Measurements from ENCODE around the gene PCK2. TPM values are rescaled to one million over a fixed set of nuclear protein-coding genes. Genes with fewer than 3 reads are reported as not detected.

The PCK2 gene
- total RNA-seq, 6 experiments from 2014 or later: 19.9 to 27.6 (median 24.0) TPM

- H3K27me3 Mint-ChIP-seq (ENCODE audit: insufficient read depth): peaks cover 3% of the 10 kb centered on the region
- H3K27ac Mint-ChIP-seq: no peak overlapping the region
- H3K9me3 Mint-ChIP-seq: no peaks in the 10 kb centered on the region
- no peak for TF ChIP-seq CTCF (IDR thresholded peaks at IDR 0.05)
- H3K4me1 Mint-ChIP-seq (ENCODE audit: low read depth): peaks cover 15% of the 10 kb centered on the region
- DNase-seq: no peak
- peaks cover 5% of the 10 kb centered on the region for H3K36me3 Mint-ChIP-seq (ENCODE audit: low read depth)
- H3K4me3 Mint-ChIP-seq: no peak overlapping the region
These were observed 38.1 kb downstream of the PCK2 start for GRCh38 chr14:24132061-24132685.

GRCh38 chr14:24132976-24133375 lies 38.9 kb downstream of the PCK2 start:
- DNase-seq: no peak
- Mint-ChIP-seq H3K27me3 (ENCODE audit: insufficient read depth) (peaks cover 3% of the 10 kb centered on the region), H3K36me3 (ENCODE audit: low read depth) (peaks cover 10% of the 10 kb centered on the region), H3K27ac (no peak overlapping the region), H3K4me1 (ENCODE audit: low read depth) (peaks cover 19% of the 10 kb centered on the region), H3K9me3 (no peaks in the 10 kb centered on the region), H3K4me3 (no peak overlapping the region)
- no peak for TF ChIP-seq CTCF (IDR thresholded peaks at IDR 0.05)

GRCh38 chr14:24133735-24134134 lies 39.6 kb downstream of the PCK2 start:
- 0 out of 2 replicates have a peak, but pooled peaks have one; percentile 15 for TF ChIP-seq CTCF (IDR thresholded peaks at IDR 0.05)
- peaks cover 23% of the 10 kb centered on the region for H3K4me1 Mint-ChIP-seq (ENCODE audit: low read depth)

GRCh38 chr14:24135584-24135833 lies 41.4 kb downstream of the PCK2 start:
- H3K9me3 Mint-ChIP-seq: no peaks in the 10 kb centered on the region
- no peak for TF ChIP-seq CTCF (IDR thresholded peaks at IDR 0.05)
- peaks cover 38% of the 10 kb centered on the region for H3K4me1 Mint-ChIP-seq (ENCODE audit: low read depth)
- H3K36me3 Mint-ChIP-seq (ENCODE audit: low read depth): peaks cover 29% of the 10 kb centered on the region
- peaks cover 6% of the 10 kb centered on the region for H3K27me3 Mint-ChIP-seq (ENCODE audit: insufficient read depth)
- peak overlapping the region; percentile 1; the same call in 1 of the 2 replicates for H3K27ac Mint-ChIP-seq
- no peak for DNase-seq
- peak overlapping the region; percentile 85 for H3K4me3 Mint-ChIP-seq

More at GRCh38 chr14:24133735-24134134, 39.6 kb downstream of the PCK2 start:
- peaks cover 3% of the 10 kb centered on the region for H3K27me3 Mint-ChIP-seq (ENCODE audit: insufficient read depth)
- peaks cover 17% of the 10 kb centered on the region for H3K36me3 Mint-ChIP-seq (ENCODE audit: low read depth)
- no peak overlapping the region for H3K4me3 Mint-ChIP-seq
- no peak for DNase-seq
- no peak overlapping the region for H3K27ac Mint-ChIP-seq
- H3K9me3 Mint-ChIP-seq: no peaks in the 10 kb centered on the region

- Mint-ChIP-seq H3K4me3 (peak within 1 kb of the TSS; percentile 85), H3K36me3 (ENCODE audit: low read depth) (peaks cover 29% of the 10 kb centered on the region), H3K27me3 (ENCODE audit: insufficient read depth) (peaks cover 8% of the 10 kb centered on the region), H3K9me3 (no peaks in the 10 kb centered on the region), H3K4me1 (ENCODE audit: low read depth) (peaks cover 38% of the 10 kb centered on the region), H3K27ac (peak within 1 kb of the TSS; percentile 78)
- DNase-seq: peak; percentile 77
- no peak for TF ChIP-seq CTCF (IDR thresholded peaks at IDR 0.05)
These were observed 41.9 kb downstream of the PCK2 start, which contains the start of gene PSME1 for GRCh38 chr14:24135834-24136683. Gene PSME1 (plus strand): TSS chr14:24136194. CDS start chr14:24136263, 69 bp downstream.
